Motor neuron (in vitro differentiated cells): ENCODE measurements around the gene APBB2. TPM values are rescaled to one million over a fixed set of nuclear protein-coding genes. Genes with fewer than 3 reads are reported as not detected.
A peak's percentile ranks its signal among the peaks of the same experiment; 100 is the strongest.
"Not testable (repeated sequence)": the region's sequence is repeated elsewhere in the genome, so short reads cannot be mapped to it uniquely, and the experiment has no call there.

Experiments
- ATAC-seq, 8 experiments: fragments of 200-7000 bp; cut with Tn5 transposase; replicated peaks in 6 of 8; 2 replicates each; pipeline ENCODE4 v1.8.0; 2021; ENCODE audit warnings: mild to moderate bottlenecking in 8 of 8, moderate library complexity in 8 of 8
- H3K27ac ChIP-seq, 2 donors: fragments of 250-450 bp; sonication (Bioruptor Pico); 2 replicates each; pipeline ENCODE4 v1.9.0; 2021; ENCODE audit warnings: antibody characterized with exemption in 2 of 2, mild to moderate bottlenecking in 2 of 2, moderate library complexity in 1 of 2
- H3K4me1 ChIP-seq, 2 donors: fragments of 250-450 bp; sonication (Bioruptor Pico); replicated peaks in 1 of 2; 2 replicates each; pipeline ENCODE4 v1.6.1; 2021; ENCODE audit warnings: antibody characterized with exemption in 2 of 2, mild to moderate bottlenecking in 2 of 2, moderate library complexity in 1 of 2
- H3K4me3 ChIP-seq, 5 donors: fragments of 250-450 bp; sonication (Bioruptor Pico); 2 replicates each; pipeline ENCODE4 v1.9.0; 2021; ENCODE audit warnings: antibody characterized with exemption in 5 of 5, mild to moderate bottlenecking in 5 of 5, moderate library complexity in 4 of 5
- WGBS, 10 experiments: fragments of 450-650 bp; shearing (Covaris generic); methylation state at CpG; one replicate each; pipeline ENCODE4 v1.0.0; 2022; 5-methylcytosine and 5-hydroxymethylcytosine counted together
- in situ Hi-C, 9 experiments: fragments of 400-800 bp; cut with MboI; loops; one replicate each; pipeline ENCODE4 v1.15.0; 2021; ENCODE audit warnings: low sequenced_read_pairs in 9 of 9, low pct_unique_long_range_greater_than_20kb in 2 of 9; ENCODE audit not compliant: unreplicated experiment in 9 of 9
- total RNA-seq, 8 experiments: library from RNA; unstranded; fragments of 300-600 nt; gene quantifications; 2 replicates each; pipeline versions ENCODE4 v1.2.3 to v1.2.4, GENCODE V29; 2022

The APBB2 gene
- total RNA-seq, 8 experiments from 2014 or later: 32.2 to 68.9 (median 52.0) TPM

GRCh38 chr4:41069257-41069656 is 145.1 kb downstream of the APBB2 start:
- in situ Hi-C loops: no loop called here
- WGBS, 10 experiments: 30 to 100% (median 49%) methylated on average over 1 to 5 of the region's 5 CpGs
- Histone ChIP-seq H3K4me1 (peaks cover 18% of the 10 kb centered on the region in 2 donors), H3K4me3 (no peak overlapping the region), H3K27ac (no peak overlapping the region)
- no peak for ATAC-seq

- WGBS, 10 experiments: 82 to 98% (median 90%) methylated on average over 2 to 5 of the region's 5 CpGs
- peak in 2 of 8 experiments; percentile 33 to 40 for ATAC-seq
- no peak overlapping the region for H3K4me3 ChIP-seq
- H3K27ac ChIP-seq: no peak overlapping the region
- in situ Hi-C loops: no loop called here
- H3K4me1 ChIP-seq: peaks cover 18% of the 10 kb centered on the region in 2 donors
Measured at GRCh38 chr4:41067369-41067768, 147.0 kb downstream of the APBB2 start.

- in situ Hi-C loops: no loop called here
- WGBS, 10 experiments: 54 to 95% (median 69%) methylated on average over 1 to 4 of the region's 4 CpGs
- ATAC-seq: no peak
- Histone ChIP-seq H3K4me3 (no peak overlapping the region), H3K27ac (no peak overlapping the region), H3K4me1 (peaks cover 18% of the 10 kb centered on the region in 2 donors)
Measured at GRCh38 chr4:41066049-41066448, 148.3 kb downstream of the APBB2 start.

- WGBS, 10 experiments: 14 to 80% (median 60%) methylated on average over 1 to 5 of the region's 5 CpGs; no CpG with 5 or more reads in 1 of the 10 experiments
- H3K4me3 ChIP-seq: no peak overlapping the region
- H3K27ac ChIP-seq: no peak overlapping the region
- peaks cover 18% of the 10 kb centered on the region in 2 donors for H3K4me1 ChIP-seq
- ATAC-seq: peak; percentile 69 to 89 (median 76)
- in situ Hi-C loops: no loop called here
Measured at GRCh38 chr4:41065434-41066006, 148.8 kb downstream of the APBB2 start.

- Histone ChIP-seq H3K4me3 (no peak overlapping the region), H3K27ac (no peak overlapping the region), H3K4me1 (peaks cover 16 to 18% of the 10 kb centered on the region in 2 donors)
- in situ Hi-C loops: no loop called here
- 83 to 100% (median 100%) methylated on average over 1 to 3 of the region's 3 CpGs; no CpG with 5 or more reads in 3 of the 10 experiments for WGBS, 10 experiments
- no peak for ATAC-seq
Measured at GRCh38 chr4:41064953-41065352, 149.4 kb downstream of the APBB2 start.

GRCh38 chr4:41061482-41062185 is 152.7 kb downstream of the APBB2 start:
- ATAC-seq: no peak
- H3K4me3 ChIP-seq: no peak overlapping the region
- peaks cover 10 to 11% of the 10 kb centered on the region in 2 donors for H3K4me1 ChIP-seq
- in situ Hi-C loops: no loop called here
- H3K27ac ChIP-seq: no peak overlapping the region
- WGBS, 10 experiments: 14 to 100% (median 87%) methylated on average over 1 to 5 of the region's 5 CpGs

GRCh38 chr4:41060352-41061334 is 153.7 kb downstream of the APBB2 start:
- in situ Hi-C loops: no loop called here
- peak in 5 of 8 experiments; percentile 10 to 49 (median 33) for ATAC-seq
- peaks cover 5 to 7% of the 10 kb centered on the region in 2 donors for H3K4me1 ChIP-seq
- H3K4me3 ChIP-seq: no peak overlapping the region
- no peak overlapping the region for H3K27ac ChIP-seq
- 8 to 100% (median 84%) methylated on average over 2 to 11 of the region's 12 CpGs for WGBS, 10 experiments

GRCh38 chr4:41059411-41059810 is 154.9 kb downstream of the APBB2 start:
- H3K4me1 ChIP-seq, in situ Hi-C loops, ATAC-seq, H3K27ac ChIP-seq, H3K4me3 ChIP-seq: not testable (repeated sequence)
- WGBS, 10 experiments: 88 to 100% (median 100%) methylated on average over 1 to 8 of the region's 9 CpGs; no CpG with 5 or more reads in 3 of the 10 experiments

GRCh38 chr4:41058426-41058825 is 155.9 kb downstream of the APBB2 start:
- no peak overlapping the region for H3K4me3 ChIP-seq
- no peak for ATAC-seq
- H3K4me1 ChIP-seq: no peaks in the 10 kb centered on the region
- 83 to 100% (median 95%) methylated on average over 1 to 3 of the region's 3 CpGs; no CpG with 5 or more reads in 1 of the 10 experiments for WGBS, 10 experiments
- no peak overlapping the region for H3K27ac ChIP-seq
- in situ Hi-C loops: no loop called here

- Histone ChIP-seq H3K4me3 (no peak overlapping the region), H3K27ac (no peak overlapping the region), H3K4me1 (no peaks in the 10 kb centered on the region)
- in situ Hi-C loops: no loop called here
- 40 to 100% (median 80%) methylated on average over 1 to 3 of the region's 3 CpGs; no CpG with 5 or more reads in 3 of the 10 experiments for WGBS, 10 experiments
- ATAC-seq: no peak
Measured at GRCh38 chr4:41057467-41057866, 156.9 kb downstream of the APBB2 start.

- no peak overlapping the region for H3K4me3 ChIP-seq
- no peak for ATAC-seq
- in situ Hi-C loops: no loop called here
- no peak overlapping the region for H3K27ac ChIP-seq
- 89 to 100% (median 100%) methylated on average over 1 to 5 of the region's 5 CpGs; no CpG with 5 or more reads in 3 of the 10 experiments for WGBS, 10 experiments
- no peaks in the 10 kb centered on the region for H3K4me1 ChIP-seq
Measured at GRCh38 chr4:41052287-41052686, 162.1 kb downstream of the APBB2 start.

GRCh38 chr4:41050880-41051775 is 163.2 kb downstream of the APBB2 start:
- Histone ChIP-seq H3K27ac (no peak overlapping the region), H3K4me3 (no peak overlapping the region), H3K4me1 (no peaks in the 10 kb centered on the region)
- 85 to 100% (median 91%) methylated on average over 2 to 9 of the region's 11 CpGs for WGBS, 10 experiments
- peak in 2 of 8 experiments; percentile 51 to 85 for ATAC-seq
- in situ Hi-C loops: no loop called here
